HepG2 (cell line): ENCODE data around the gene PIK3C2B. TPM values are rescaled to one million over a fixed set of nuclear protein-coding genes. Genes with fewer than 3 reads are reported as not detected.

Experiments
- CHD2 ChIP-seq: IDR thresholded peaks from 2 replicates; pipeline ENCODE4 v1.6.1; 2011; ENCODE audit warnings: low read depth, low read length, improper control_type of control experiment
- FOSL2 ChIP-seq: sonication (generic); formaldehyde crosslinking; IDR thresholded peaks from 2 replicates; pipeline ENCODE4 v1.4.0; 2020; ENCODE audit warnings: missing genetic modification reagents
- GTF2F1 ChIP-seq: fragments of 150-350 bp; IDR thresholded peaks from 2 replicates; pipeline ENCODE4 v1.6.1; 2014; ENCODE audit warnings: low read length
- HCFC1 ChIP-seq: fragments of 150-350 bp; IDR thresholded peaks from 2 replicates; pipeline ENCODE4 v1.6.1; 2014; ENCODE audit warnings: low read depth, low read length
- ISL2 ChIP-seq: sonication (generic); formaldehyde crosslinking; IDR thresholded peaks from 2 replicates; pipeline ENCODE4 v1.5.0; 2020; ENCODE audit warnings: missing genetic modification reagents
- KDM5B ChIP-seq: sonication (generic); formaldehyde crosslinking; IDR thresholded peaks from 2 replicates; pipeline ENCODE4 v1.4.0; 2020; ENCODE audit warnings: missing genetic modification reagents, mild to moderate bottlenecking, borderline replicate concordance
- KLF16 ChIP-seq, 2 experiments: sonication (generic) in 1 of 2; formaldehyde crosslinking in 1 of 2; IDR thresholded peaks; 2 replicates each; pipeline versions ENCODE4 v1.6.1 to v1.8.0; 2016 to 2023; ENCODE audit warnings: missing genetic modification reagents in 2 of 2, missing compliant biosample characterization in 1 of 2
- MEIS2 ChIP-seq: sonication (generic); formaldehyde crosslinking; IDR thresholded peaks from 2 replicates; pipeline ENCODE4 v1.9.0; 2021; ENCODE audit warnings: mild to moderate bottlenecking, missing genetic modification reagents
- RFX1 ChIP-seq: fragments of 450-650 bp; IDR thresholded peaks from 2 replicates; pipeline ENCODE4 v1.6.1; 2017
- TARDBP ChIP-seq: sonication (generic); formaldehyde crosslinking; IDR thresholded peaks from 2 replicates; pipeline ENCODE4 v1.8.0; 2022; ENCODE audit warnings: mild to moderate bottlenecking, missing genetic modification reagents
- ZFP82 ChIP-seq: sonication (generic); formaldehyde crosslinking; IDR thresholded peaks from 2 replicates; pipeline ENCODE4 v1.5.1; 2020; ENCODE audit warnings: mild to moderate bottlenecking, missing genetic modification reagents, borderline replicate concordance
- ZNF10 ChIP-seq: sonication (generic); formaldehyde crosslinking; IDR thresholded peaks from 2 replicates; pipeline ENCODE4 v1.4.0; 2020; ENCODE audit warnings: mild to moderate bottlenecking, low read depth, missing genetic modification reagents, borderline replicate concordance
- ZNF317 ChIP-seq: sonication (generic); formaldehyde crosslinking; IDR thresholded peaks from 2 replicates; pipeline ENCODE4 v1.5.0; 2020; ENCODE audit warnings: mild to moderate bottlenecking, missing genetic modification reagents
- ZNF747 ChIP-seq: sonication (generic); formaldehyde crosslinking; IDR thresholded peaks from 2 replicates; pipeline ENCODE4 v1.8.1; 2023; ENCODE audit warnings: missing genetic modification reagents, mild to moderate bottlenecking, borderline replicate concordance
- polyA plus RNA-seq, 8 experiments: library from polyadenylated mRNA; depleted of rRNA in 3 of 8; stranded (reverse) in 7 of 8; unstranded in 1 of 8; fragments of >200 nt; fragmentation: Illumina TruSeq in 4 of 8; extraction: Trizol in 4 of 8; gene quantifications; 2 replicates each; pipeline versions ENCODE4 v1.2.1 to v1.2.3, GENCODE V29; 2011 to 2016; ENCODE audit warnings: low read depth in 4 of 8, missing spikeins in 1 of 8, mixed read lengths in 1 of 8; ENCODE audit not compliant: insufficient read depth in 1 of 8
- total RNA-seq, 5 experiments: library from RNA; depleted of rRNA; stranded (reverse); fragments of >200 nt; fragmentation: Illumina TruSeq; extraction: Trizol; gene quantifications; 2 replicates each; pipeline ENCODE4 v1.2.3, GENCODE V29; 2016; ENCODE audit warnings: low read depth in 1 of 5
- TF ChIP-seq, protein P1 (sequence below): sonication (generic); formaldehyde crosslinking; IDR thresholded peaks from 2 replicates; pipeline ENCODE4; 2020; ENCODE audit warnings: missing genetic modification reagents, mild to moderate bottlenecking, borderline replicate concordance
- TF ChIP-seq, protein P2 (sequence below): sonication (generic); formaldehyde crosslinking; IDR thresholded peaks from 2 replicates; pipeline ENCODE4 v1.4.0; 2020; ENCODE audit warnings: mild to moderate bottlenecking, low read depth, missing genetic modification reagents
- TF ChIP-seq, protein P3 (sequence below): sonication (generic); formaldehyde crosslinking; IDR thresholded peaks from 2 replicates; pipeline ENCODE4 v1.4.0; 2020; ENCODE audit warnings: missing genetic modification reagents, borderline replicate concordance
- TF ChIP-seq, protein P4 (sequence below): sonication (generic); formaldehyde crosslinking; IDR thresholded peaks from 2 replicates; pipeline ENCODE4 v1.4.0; 2020; ENCODE audit warnings: missing genetic modification reagents

The PIK3C2B gene
- total and polyA plus RNA-seq, 2 of the 13 experiments (the other 11 are each of a cell fraction or from before 2014, with no cell fraction given) = 3.4 to 4.5 TPM

DNA sequence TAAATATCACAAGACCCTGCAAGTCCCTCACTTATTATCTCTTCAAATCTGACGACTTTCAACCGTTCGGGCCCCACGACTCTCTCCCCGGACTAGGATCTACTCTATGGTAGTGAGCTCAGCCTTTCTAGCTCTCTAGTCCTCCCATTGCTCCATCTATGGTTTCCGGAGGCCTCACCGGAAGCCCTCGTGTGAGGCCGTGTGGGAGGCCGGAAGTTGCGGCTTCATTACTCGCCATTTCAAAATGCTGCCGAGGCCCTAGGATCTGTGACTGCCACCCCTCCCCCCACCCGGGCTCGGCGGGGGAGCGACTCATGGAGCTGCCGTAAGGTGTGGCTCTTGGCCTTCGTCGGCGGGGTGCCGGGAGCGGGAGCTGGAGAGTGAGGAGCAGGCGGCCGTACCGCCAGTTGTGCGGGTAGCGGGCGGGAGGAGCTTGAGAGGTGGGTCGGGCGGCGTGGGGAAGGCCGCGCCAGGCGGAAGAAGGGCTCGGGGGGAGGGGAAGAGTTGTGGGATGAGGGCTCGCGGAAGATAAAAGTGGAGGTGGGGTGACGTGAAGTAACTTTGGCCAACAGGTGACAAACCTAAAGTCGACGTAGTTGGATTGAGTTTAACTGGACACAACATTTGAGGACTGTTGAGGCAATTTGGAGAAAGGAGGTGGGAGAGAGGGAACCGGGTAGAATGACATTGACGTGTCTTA lies 21.7 kb upstream of the PIK3C2B start, which contains the start of gene MDM4 (continued):
- TF ChIP-seq KLF16 (CRISPR knock-in tag; IDR thresholded peaks at IDR 0.05) = peak in 1 of 2 experiments; percentile 90; a peak in 2 of 4 replicates
- TF ChIP-seq, protein P1, sequence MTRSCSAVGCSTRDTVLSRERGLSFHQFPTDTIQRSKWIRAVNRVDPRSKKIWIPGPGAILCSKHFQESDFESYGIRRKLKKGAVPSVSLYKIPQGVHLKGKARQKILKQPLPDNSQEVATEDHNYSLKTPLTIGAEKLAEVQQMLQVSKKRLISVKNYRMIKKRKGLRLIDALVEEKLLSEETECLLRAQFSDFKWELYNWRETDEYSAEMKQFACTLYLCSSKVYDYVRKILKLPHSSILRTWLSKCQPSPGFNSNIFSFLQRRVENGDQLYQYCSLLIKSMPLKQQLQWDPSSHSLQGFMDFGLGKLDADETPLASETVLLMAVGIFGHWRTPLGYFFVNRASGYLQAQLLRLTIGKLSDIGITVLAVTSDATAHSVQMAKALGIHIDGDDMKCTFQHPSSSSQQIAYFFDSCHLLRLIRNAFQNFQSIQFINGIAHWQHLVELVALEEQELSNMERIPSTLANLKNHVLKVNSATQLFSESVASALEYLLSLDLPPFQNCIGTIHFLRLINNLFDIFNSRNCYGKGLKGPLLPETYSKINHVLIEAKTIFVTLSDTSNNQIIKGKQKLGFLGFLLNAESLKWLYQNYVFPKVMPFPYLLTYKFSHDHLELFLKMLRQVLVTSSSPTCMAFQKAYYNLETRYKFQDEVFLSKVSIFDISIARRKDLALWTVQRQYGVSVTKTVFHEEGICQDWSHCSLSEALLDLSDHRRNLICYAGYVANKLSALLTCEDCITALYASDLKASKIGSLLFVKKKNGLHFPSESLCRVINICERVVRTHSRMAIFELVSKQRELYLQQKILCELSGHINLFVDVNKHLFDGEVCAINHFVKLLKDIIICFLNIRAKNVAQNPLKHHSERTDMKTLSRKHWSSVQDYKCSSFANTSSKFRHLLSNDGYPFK (CRISPR knock-in tag) = peak; percentile 97
- TF ChIP-seq ZFP82 (CRISPR knock-in tag) = no peak; the same call in 1 of the 2 replicates
- TF ChIP-seq ZNF317 (CRISPR knock-in tag) = peak; percentile 71; the same call in 1 of the 2 replicates
- TF ChIP-seq ISL2 = no peak
- no peak for TF ChIP-seq ZNF10 (CRISPR knock-in tag)
- TF ChIP-seq, protein P2, sequence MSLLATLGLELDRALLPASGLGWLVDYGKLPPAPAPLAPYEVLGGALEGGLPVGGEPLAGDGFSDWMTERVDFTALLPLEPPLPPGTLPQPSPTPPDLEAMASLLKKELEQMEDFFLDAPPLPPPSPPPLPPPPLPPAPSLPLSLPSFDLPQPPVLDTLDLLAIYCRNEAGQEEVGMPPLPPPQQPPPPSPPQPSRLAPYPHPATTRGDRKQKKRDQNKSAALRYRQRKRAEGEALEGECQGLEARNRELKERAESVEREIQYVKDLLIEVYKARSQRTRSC = no peak
- TF ChIP-seq MEIS2 (CRISPR knock-in tag) = peak; percentile 52; the same call in 1 of the 2 replicates
- TF ChIP-seq FOSL2 (CRISPR knock-in tag) = peak; percentile 69; the same call in 1 of the 2 replicates
- TF ChIP-seq, protein P3, sequence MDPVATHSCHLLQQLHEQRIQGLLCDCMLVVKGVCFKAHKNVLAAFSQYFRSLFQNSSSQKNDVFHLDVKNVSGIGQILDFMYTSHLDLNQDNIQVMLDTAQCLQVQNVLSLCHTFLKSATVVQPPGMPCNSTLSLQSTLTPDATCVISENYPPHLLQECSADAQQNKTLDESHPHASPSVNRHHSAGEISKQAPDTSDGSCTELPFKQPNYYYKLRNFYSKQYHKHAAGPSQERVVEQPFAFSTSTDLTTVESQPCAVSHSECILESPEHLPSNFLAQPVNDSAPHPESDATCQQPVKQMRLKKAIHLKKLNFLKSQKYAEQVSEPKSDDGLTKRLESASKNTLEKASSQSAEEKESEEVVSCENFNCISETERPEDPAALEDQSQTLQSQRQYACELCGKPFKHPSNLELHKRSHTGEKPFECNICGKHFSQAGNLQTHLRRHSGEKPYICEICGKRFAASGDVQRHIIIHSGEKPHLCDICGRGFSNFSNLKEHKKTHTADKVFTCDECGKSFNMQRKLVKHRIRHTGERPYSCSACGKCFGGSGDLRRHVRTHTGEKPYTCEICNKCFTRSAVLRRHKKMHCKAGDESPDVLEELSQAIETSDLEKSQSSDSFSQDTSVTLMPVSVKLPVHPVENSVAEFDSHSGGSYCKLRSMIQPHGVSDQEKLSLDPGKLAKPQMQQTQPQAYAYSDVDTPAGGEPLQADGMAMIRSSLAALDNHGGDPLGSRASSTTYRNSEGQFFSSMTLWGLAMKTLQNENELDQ = no peak
- TF ChIP-seq KDM5B (CRISPR knock-in tag) = peak; percentile 90; the same call in 1 of the 2 replicates
- peak; percentile 81 for TF ChIP-seq TARDBP (CRISPR knock-in tag)
- 0 out of 2 replicates have a peak, but pooled peaks have one; percentile 72 for TF ChIP-seq ZNF747 (CRISPR knock-in tag)
- no peak for TF ChIP-seq RFX1
- TF ChIP-seq HCFC1 = peak; percentile 57
- TF ChIP-seq, protein P4, sequence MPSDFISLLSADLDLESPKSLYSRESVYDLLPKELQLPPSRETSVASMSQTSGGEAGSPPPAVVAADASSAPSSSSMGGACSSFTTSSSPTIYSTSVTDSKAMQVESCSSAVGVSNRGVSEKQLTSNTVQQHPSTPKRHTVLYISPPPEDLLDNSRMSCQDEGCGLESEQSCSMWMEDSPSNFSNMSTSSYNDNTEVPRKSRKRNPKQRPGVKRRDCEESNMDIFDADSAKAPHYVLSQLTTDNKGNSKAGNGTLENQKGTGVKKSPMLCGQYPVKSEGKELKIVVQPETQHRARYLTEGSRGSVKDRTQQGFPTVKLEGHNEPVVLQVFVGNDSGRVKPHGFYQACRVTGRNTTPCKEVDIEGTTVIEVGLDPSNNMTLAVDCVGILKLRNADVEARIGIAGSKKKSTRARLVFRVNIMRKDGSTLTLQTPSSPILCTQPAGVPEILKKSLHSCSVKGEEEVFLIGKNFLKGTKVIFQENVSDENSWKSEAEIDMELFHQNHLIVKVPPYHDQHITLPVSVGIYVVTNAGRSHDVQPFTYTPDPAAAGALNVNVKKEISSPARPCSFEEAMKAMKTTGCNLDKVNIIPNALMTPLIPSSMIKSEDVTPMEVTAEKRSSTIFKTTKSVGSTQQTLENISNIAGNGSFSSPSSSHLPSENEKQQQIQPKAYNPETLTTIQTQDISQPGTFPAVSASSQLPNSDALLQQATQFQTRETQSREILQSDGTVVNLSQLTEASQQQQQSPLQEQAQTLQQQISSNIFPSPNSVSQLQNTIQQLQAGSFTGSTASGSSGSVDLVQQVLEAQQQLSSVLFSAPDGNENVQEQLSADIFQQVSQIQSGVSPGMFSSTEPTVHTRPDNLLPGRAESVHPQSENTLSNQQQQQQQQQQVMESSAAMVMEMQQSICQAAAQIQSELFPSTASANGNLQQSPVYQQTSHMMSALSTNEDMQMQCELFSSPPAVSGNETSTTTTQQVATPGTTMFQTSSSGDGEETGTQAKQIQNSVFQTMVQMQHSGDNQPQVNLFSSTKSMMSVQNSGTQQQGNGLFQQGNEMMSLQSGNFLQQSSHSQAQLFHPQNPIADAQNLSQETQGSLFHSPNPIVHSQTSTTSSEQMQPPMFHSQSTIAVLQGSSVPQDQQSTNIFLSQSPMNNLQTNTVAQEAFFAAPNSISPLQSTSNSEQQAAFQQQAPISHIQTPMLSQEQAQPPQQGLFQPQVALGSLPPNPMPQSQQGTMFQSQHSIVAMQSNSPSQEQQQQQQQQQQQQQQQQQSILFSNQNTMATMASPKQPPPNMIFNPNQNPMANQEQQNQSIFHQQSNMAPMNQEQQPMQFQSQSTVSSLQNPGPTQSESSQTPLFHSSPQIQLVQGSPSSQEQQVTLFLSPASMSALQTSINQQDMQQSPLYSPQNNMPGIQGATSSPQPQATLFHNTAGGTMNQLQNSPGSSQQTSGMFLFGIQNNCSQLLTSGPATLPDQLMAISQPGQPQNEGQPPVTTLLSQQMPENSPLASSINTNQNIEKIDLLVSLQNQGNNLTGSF (CRISPR knock-in tag) = peak; percentile 58
- TF ChIP-seq CHD2 = peak; percentile 71
- no peak for TF ChIP-seq GTF2F1
